T-helper 2 cell treated with Interferon-gamma antibody and Interleukin-4, amounts not matched to agents 5 μg/mL and 100 μg/mL, for 36 hours (primary cell): ENCODE data around the gene RIC3.

Experiments
- DNase-seq: peaks from one replicate; pipeline ENCODE4 v3.0.0; 2021; ENCODE audit warnings: low spot score
- H3K27ac Mint-ChIP-seq: one replicate; pipeline ENCODE4 v1.8.0; 2021; ENCODE audit warnings: mild to moderate bottlenecking, mixed read lengths
- H3K27me3 Mint-ChIP-seq: one replicate; pipeline ENCODE4 v1.8.0; 2021; ENCODE audit warnings: low read depth, mixed read lengths
- H3K36me3 Mint-ChIP-seq: one replicate; pipeline ENCODE4 v1.8.0; 2021; ENCODE audit warnings: low read depth, mixed read lengths
- H3K4me1 Mint-ChIP-seq: one replicate; pipeline ENCODE4 v1.8.0; 2021; ENCODE audit warnings: low read depth, mixed read lengths
- H3K4me3 Mint-ChIP-seq: one replicate; pipeline ENCODE4 v1.8.0; 2022; ENCODE audit warnings: mild to moderate bottlenecking, moderate library complexity, mixed read lengths
- H3K9me3 Mint-ChIP-seq: one replicate; pipeline ENCODE4 v1.8.0; 2021; ENCODE audit warnings: mixed read lengths

RIC3 gene

DNA sequence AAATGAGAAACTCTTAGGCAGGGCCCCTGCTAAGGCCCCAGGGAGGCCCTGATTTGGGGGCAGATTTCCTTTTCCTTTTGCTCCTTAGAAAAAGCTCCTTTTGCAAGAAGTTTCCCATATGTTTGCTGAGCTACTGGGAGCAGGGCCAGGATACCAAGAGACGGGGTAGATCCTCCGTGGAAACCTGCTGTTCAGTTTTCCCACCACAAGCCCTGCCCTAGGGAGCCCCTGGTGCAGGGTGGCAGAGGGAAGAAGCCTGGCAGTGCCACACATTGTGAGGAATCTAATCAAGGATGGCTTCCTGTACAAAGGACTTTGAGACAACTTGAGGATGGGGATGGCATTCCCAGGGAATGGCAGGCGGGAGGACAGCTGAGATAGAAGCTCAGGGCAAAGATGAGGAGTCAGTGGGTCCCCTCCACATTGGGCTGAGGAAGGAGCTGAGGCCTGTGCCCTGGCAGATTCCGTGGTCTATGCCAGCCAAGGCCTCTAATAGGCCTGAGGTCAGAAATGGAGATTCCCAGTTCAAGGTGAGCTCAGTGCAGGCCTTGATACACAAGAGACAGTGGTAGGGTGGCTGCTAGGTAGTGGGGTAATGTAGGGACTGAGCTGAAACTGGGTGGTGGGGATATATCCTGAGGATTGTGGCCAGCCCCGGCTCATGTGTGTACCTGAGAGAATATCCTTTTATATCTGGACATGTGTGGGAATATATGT lies 72.9 kb downstream of the RIC3 start:
- H3K4me3 Mint-ChIP-seq = no peak overlapping the region
- no peaks in the 10 kb centered on the region for H3K9me3 Mint-ChIP-seq
- no peaks in the 10 kb centered on the region for H3K27me3 Mint-ChIP-seq
- H3K36me3 Mint-ChIP-seq = no peaks in the 10 kb centered on the region
- DNase-seq = no peak
- no peaks in the 10 kb centered on the region for H3K4me1 Mint-ChIP-seq
- no peak overlapping the region for H3K27ac Mint-ChIP-seq

- DNase-seq = no peak
- Mint-ChIP-seq H3K4me1 (no peaks in the 10 kb centered on the region), H3K27ac (no peak overlapping the region), H3K4me3 (no peak overlapping the region), H3K27me3 (no peaks in the 10 kb centered on the region), H3K9me3 (no peaks in the 10 kb centered on the region), H3K36me3 (no peaks in the 10 kb centered on the region)
Measured at GRCh38 chr11:8095371-8095770, 73.5 kb downstream of the RIC3 start.

DNA sequence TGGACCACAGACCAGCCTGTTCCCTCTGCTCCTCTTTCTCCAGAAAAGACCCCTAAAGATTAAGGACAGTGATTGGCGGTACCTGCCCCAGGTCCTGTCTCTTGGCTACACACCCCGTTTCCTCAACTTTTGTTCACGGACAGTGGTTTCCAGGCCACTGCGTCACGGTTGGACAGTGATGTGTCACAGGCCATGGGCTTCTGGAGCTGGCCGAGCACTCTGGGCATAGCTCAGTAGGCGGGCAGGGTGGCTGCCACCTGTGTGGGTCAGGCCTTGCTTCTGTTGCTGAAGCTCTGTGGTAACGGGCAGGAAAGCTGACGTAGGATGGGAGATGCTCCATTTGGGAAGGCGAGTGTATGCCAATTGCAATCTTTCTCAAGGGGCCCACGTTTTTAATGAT lies 74.2 kb downstream of the RIC3 start:
- no peaks in the 10 kb centered on the region for H3K27me3 Mint-ChIP-seq
- no peaks in the 10 kb centered on the region for H3K4me1 Mint-ChIP-seq
- no peaks in the 10 kb centered on the region for H3K9me3 Mint-ChIP-seq
- no peak overlapping the region for H3K4me3 Mint-ChIP-seq
- H3K27ac Mint-ChIP-seq = no peak overlapping the region
- no peak for DNase-seq
- no peaks in the 10 kb centered on the region for H3K36me3 Mint-ChIP-seq

- H3K4me3 Mint-ChIP-seq = no peak overlapping the region
- no peaks in the 10 kb centered on the region for H3K36me3 Mint-ChIP-seq
- H3K27ac Mint-ChIP-seq = no peak overlapping the region
- no peak for DNase-seq
- H3K9me3 Mint-ChIP-seq = no peaks in the 10 kb centered on the region
- no peaks in the 10 kb centered on the region for H3K27me3 Mint-ChIP-seq
- H3K4me1 Mint-ChIP-seq = no peaks in the 10 kb centered on the region
Measured at GRCh38 chr11:8093931-8094575, 74.8 kb downstream of the RIC3 start.

GRCh38 chr11:8092587-8093424 lies 76.0 kb downstream of the RIC3 start:
- Mint-ChIP-seq H3K36me3 (no peaks in the 10 kb centered on the region), H3K4me1 (no peaks in the 10 kb centered on the region), H3K27ac (no peak overlapping the region), H3K4me3 (no peak overlapping the region), H3K27me3 (no peaks in the 10 kb centered on the region), H3K9me3 (no peaks in the 10 kb centered on the region)
- DNase-seq = peak; percentile 18

GRCh38 chr11:8091721-8092120 lies 77.1 kb downstream of the RIC3 start:
- DNase-seq = no peak
- no peak overlapping the region for H3K4me3 Mint-ChIP-seq
- no peaks in the 10 kb centered on the region for H3K9me3 Mint-ChIP-seq
- H3K36me3 Mint-ChIP-seq = no peaks in the 10 kb centered on the region
- no peaks in the 10 kb centered on the region for H3K27me3 Mint-ChIP-seq
- H3K27ac Mint-ChIP-seq = no peak overlapping the region
- H3K4me1 Mint-ChIP-seq = no peaks in the 10 kb centered on the region

DNA sequence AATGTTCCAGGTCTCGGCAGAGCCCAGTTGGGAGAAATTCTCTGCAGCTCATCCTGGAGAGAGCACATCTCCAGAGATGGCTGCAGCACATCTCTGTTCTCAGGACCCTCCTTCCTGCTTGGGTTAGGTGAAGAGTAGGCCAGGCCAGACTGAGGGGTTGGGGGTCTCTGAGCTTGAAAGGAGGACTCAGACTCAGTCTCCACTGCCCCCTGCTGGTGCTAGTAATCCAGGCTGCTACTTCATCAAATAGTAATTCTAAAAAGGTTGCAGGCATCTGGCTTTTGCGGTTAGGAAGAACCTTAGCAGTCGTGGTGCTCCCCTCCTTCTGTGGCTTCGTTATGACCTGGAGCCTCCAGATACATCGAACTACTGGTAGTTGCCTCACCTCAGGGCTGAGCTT lies 78.1 kb downstream of the RIC3 start:
- no peaks in the 10 kb centered on the region for H3K36me3 Mint-ChIP-seq
- no peaks in the 10 kb centered on the region for H3K4me1 Mint-ChIP-seq
- no peak for DNase-seq
- H3K27ac Mint-ChIP-seq = no peak overlapping the region
- H3K4me3 Mint-ChIP-seq = no peak overlapping the region
- no peaks in the 10 kb centered on the region for H3K9me3 Mint-ChIP-seq
- no peaks in the 10 kb centered on the region for H3K27me3 Mint-ChIP-seq

DNA sequence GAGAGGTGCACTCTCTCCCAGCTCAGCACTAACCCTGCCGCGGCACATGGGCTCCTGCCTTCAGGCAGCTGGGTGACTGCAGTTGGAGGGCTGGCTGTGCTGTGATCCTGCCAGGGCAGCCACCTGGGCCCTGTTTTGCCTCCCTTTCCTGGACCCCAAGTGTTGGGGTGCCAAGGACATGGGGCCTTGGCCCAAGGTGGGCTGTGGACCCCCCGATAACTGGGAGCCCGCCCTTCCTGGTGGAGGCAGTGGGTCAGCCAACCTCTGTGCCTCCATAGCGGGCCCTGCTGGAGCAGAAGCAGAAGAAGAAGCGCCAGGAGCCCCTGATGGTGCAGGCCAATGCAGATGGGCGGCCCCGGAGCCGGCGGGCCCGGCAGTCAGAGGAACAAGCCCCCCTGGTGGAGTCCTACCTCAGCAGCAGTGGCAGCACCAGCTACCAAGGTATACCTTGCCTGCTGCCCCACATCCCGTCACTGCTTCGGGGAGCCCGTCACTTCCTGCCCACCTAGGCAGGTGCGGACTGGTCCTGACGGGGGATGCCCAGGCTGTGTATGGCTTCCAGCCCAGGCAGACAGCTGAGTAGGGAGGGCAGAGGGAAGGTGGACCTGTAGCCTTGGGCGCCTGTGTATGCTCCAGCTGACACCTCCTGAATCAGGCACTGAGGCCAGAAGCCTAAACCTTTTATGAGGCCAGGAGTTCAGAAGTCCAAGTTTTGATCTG lies 78.9 kb downstream of the RIC3 start:
- no peaks in the 10 kb centered on the region for H3K4me1 Mint-ChIP-seq
- no peaks in the 10 kb centered on the region for H3K36me3 Mint-ChIP-seq
- no peak overlapping the region for H3K27ac Mint-ChIP-seq
- peaks cover under 1% of the 10 kb centered on the region for H3K27me3 Mint-ChIP-seq
- H3K4me3 Mint-ChIP-seq = no peak overlapping the region
- no peaks in the 10 kb centered on the region for H3K9me3 Mint-ChIP-seq
- DNase-seq = no peak

DNA sequence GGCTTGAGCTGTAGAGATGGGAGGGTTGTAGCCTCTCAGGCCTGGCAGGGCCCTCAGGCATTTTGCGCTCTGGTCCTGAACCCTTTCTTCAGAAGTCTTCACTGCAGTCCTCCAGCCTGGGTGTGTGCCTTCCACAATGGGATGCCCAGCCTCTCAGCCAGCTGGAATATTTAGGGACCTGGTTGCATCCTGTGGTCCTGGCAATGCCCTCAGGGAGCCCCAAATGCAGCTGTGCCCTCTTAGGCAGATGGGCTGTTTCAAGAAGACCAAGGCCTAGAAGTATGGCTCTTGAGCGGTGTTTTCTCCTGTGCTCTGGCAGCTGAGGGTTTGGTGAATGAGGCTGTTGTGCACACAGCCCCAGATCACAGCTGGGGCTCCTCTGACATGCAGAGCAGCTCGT lies 81.1 kb downstream of the RIC3 start:
- Mint-ChIP-seq H3K9me3 (no peaks in the 10 kb centered on the region), H3K36me3 (no peaks in the 10 kb centered on the region), H3K4me3 (no peak overlapping the region), H3K4me1 (no peaks in the 10 kb centered on the region), H3K27me3 (peaks cover 13% of the 10 kb centered on the region), H3K27ac (no peak overlapping the region)
- no peak for DNase-seq

DNA sequence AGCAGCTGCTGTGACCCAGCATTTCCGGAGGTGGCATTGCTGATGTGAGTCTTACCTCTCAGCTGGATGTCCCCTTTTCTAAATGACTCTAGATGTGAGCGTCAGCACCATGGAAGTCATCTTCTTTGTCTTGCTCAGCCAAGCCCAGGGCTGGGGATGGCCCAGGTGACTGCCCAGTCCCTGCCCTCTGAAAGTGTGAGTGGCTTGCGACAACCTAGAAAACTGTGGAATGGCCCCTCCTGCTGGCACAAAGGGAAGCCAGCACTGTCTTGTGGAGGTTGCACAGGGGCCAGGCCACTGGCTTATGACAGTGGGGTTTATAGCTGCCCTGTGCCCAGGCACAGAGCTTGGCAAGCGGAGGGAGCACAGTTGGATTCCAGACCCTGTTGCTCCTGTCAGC lies 81.6 kb downstream of the RIC3 start:
- no peak overlapping the region for H3K27ac Mint-ChIP-seq
- DNase-seq = no peak
- H3K9me3 Mint-ChIP-seq = no peaks in the 10 kb centered on the region

DNA sequence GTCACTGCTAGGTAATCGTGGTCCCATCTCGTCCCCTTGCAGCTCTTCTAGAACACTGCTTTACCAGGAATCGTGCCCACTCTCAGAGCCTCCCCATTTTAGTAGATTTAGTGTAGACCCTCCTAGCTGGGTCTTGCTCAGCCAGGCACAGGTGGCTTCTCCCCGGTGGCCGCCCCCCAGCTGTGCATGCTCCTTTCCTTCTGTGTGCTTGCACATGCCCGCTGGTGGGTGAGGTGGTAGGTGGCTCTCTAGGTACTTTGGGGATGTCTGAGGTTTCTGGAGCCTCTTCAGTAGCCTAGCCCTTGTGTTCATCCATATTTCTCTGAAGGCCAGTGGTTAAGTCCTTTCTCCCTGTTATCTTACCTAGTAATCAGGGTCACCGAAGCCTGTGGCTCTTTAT lies 82.3 kb downstream of the RIC3 start:
- no peaks in the 10 kb centered on the region for H3K4me1 Mint-ChIP-seq
- H3K27ac Mint-ChIP-seq = no peak overlapping the region
- no peaks in the 10 kb centered on the region for H3K9me3 Mint-ChIP-seq
- H3K4me3 Mint-ChIP-seq = no peak overlapping the region
- H3K27me3 Mint-ChIP-seq = peaks cover 25% of the 10 kb centered on the region
- no peaks in the 10 kb centered on the region for H3K36me3 Mint-ChIP-seq
- DNase-seq = no peak

More for the DNA sequence above, 81.6 kb downstream of the RIC3 start:
- Mint-ChIP-seq H3K36me3 (no peaks in the 10 kb centered on the region), H3K27me3 (peaks cover 18% of the 10 kb centered on the region), H3K4me1 (no peaks in the 10 kb centered on the region), H3K4me3 (no peak overlapping the region)

GRCh38 chr11:8086001-8086479 lies 82.8 kb downstream of the RIC3 start:
- Mint-ChIP-seq H3K9me3 (no peaks in the 10 kb centered on the region), H3K27me3 (peaks cover 25% of the 10 kb centered on the region), H3K36me3 (no peaks in the 10 kb centered on the region), H3K4me3 (no peak overlapping the region), H3K27ac (no peak overlapping the region), H3K4me1 (no peaks in the 10 kb centered on the region)
- DNase-seq = no peak

- no peaks in the 10 kb centered on the region for H3K36me3 Mint-ChIP-seq
- no peak for DNase-seq
- H3K27me3 Mint-ChIP-seq = peaks cover 32% of the 10 kb centered on the region
- H3K9me3 Mint-ChIP-seq = no peaks in the 10 kb centered on the region
- H3K4me1 Mint-ChIP-seq = no peaks in the 10 kb centered on the region
- no peak overlapping the region for H3K27ac Mint-ChIP-seq
- H3K4me3 Mint-ChIP-seq = no peak overlapping the region
Measured at GRCh38 chr11:8085011-8085645, 83.7 kb downstream of the RIC3 start.
